Kidney epithelial cell (primary cell): ENCODE results near the gene ESPNL. TPM values are rescaled to one million over a fixed set of nuclear protein-coding genes. Genes with fewer than 3 reads are reported as not detected.

Source experiments
- DNase-seq: peaks from one replicate; pipeline ENCODE4 v3.0.0-alpha.2; 2010; ENCODE audit warnings: low read depth
- H3K27me3 ChIP-seq: 2 replicates; pipeline ENCODE4 v1.6.0; 2011; ENCODE audit warnings: low read length; ENCODE audit not compliant: control insufficient read depth, insufficient read depth
- H3K36me3 ChIP-seq: 2 replicates; pipeline ENCODE4 v1.5.1; 2011; ENCODE audit warnings: low read length; ENCODE audit not compliant: control insufficient read depth, insufficient read depth
- H3K4me3 ChIP-seq: 2 replicates; pipeline ENCODE4 v1.5.1; 2011; ENCODE audit warnings: low read depth, mild to moderate bottlenecking, control low read depth, low read length
- CTCF ChIP-seq: IDR thresholded peaks from 2 replicates; pipeline ENCODE4 v1.5.1; 2011; ENCODE audit warnings: mild to moderate bottlenecking, moderate library complexity, low read length, control low read depth, inconsistent platforms; ENCODE audit not compliant: insufficient read depth, poor library complexity, severe bottlenecking
- total RNA-seq: library from RNA; depleted of rRNA; stranded (reverse); fragments of >200 nt; gene quantifications from 2 replicates; pipeline ENCODE4 v1.2.3, GENCODE V29; 2015

Gene ESPNL
- total RNA-seq, 1 donor from 2014 or later: 3.8 TPM

DNA sequence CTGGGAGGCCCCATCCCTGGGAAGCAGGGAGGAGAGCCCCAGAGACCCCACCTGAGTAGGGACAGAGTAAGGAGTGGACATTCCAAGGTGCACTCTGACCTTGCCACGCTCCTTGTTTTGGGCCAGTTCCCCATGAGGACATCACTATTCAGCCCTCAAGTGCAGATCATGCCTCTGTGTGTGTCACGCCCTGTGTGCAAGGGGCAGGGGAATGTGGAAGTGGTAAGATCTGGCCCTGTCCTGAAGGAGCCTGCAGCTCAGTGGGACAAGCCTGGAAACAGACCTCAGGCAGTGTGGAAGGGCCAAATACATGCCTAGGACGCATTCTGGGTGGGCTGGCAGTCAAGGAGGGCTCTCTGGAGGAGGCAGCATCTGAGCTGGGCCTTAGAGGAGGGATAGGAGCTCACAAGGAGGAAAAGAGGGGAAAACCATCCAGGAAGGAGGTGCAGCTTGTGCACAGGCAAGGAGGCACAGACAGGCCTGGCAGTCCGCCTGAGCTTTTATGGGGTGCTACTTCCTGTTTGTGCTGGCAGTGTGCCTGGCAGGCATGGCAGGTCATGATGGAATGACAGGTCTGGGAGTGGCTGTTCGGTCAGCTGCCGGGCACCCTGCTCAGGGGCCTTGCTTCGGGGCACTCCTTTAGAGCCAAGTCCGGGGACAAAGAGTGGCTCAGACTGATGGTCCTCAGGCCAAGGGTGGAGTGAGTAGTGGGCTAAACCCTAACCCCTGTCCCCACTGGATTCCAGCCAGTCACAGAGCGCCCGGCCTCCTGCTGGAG is 41.6 kb downstream of the ESPNL start:
- Histone ChIP-seq H3K36me3 (no peaks in the 10 kb centered on the region), H3K4me3 (no peak overlapping the region), H3K27me3 (no peaks in the 10 kb centered on the region)
- TF ChIP-seq CTCF: no peak
- no peak for DNase-seq

DNA sequence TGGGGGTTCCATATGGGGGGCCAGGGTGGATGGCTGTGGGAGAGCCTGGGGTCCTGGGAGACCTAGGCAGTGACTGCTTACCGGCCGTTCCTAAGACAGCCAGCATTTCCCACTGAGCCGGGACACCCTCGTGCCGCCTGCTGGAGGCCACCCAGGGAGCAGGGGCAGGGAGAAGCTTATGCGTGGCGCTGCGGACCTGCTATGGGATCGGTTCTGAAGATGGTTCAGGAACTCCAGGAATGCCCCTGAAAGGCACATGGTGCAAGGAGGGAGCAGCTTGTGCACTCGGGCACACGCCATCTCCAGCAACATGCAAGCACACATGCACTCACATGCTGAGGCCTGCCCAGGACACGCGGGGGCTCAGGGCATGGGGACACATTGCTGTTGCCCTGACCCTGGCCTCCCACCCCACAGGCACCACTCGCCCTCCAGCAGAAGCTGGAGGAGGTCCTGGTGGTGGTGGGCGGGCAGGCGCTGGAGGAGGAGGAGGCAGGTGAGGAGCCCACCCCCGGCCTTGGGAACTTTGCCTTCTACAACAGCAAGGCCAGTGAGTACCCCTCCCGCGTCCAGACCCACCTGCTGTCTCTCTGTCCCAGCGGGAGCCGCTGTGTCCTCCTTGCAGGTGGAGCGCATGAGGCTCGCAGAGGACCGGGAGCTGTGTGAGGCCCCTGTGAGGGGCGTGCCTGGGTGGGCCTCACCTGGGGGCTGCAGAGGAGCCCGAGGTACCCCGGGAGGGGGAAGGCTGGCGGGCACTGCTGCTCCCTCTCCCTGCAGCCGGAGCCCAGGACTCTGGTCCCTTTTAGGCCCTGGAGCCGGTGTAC is 42.5 kb downstream of the ESPNL start:
- TF ChIP-seq CTCF: no peak
- H3K4me3 ChIP-seq: no peak overlapping the region
- no peaks in the 10 kb centered on the region for H3K27me3 ChIP-seq
- DNase-seq: no peak
- H3K36me3 ChIP-seq: no peaks in the 10 kb centered on the region

GRCh38 chr2:238143239-238143951 is 43.3 kb downstream of the ESPNL start:
- no peaks in the 10 kb centered on the region for H3K27me3 ChIP-seq
- no peak for TF ChIP-seq CTCF
- no peaks in the 10 kb centered on the region for H3K36me3 ChIP-seq
- peak; percentile 75 for DNase-seq
- no peak overlapping the region for H3K4me3 ChIP-seq

GRCh38 chr2:238144262-238144661 is 44.1 kb downstream of the ESPNL start:
- no peak overlapping the region for H3K4me3 ChIP-seq
- no peaks in the 10 kb centered on the region for H3K36me3 ChIP-seq
- no peak for DNase-seq
- no peaks in the 10 kb centered on the region for H3K27me3 ChIP-seq
- no peak for TF ChIP-seq CTCF

DNA sequence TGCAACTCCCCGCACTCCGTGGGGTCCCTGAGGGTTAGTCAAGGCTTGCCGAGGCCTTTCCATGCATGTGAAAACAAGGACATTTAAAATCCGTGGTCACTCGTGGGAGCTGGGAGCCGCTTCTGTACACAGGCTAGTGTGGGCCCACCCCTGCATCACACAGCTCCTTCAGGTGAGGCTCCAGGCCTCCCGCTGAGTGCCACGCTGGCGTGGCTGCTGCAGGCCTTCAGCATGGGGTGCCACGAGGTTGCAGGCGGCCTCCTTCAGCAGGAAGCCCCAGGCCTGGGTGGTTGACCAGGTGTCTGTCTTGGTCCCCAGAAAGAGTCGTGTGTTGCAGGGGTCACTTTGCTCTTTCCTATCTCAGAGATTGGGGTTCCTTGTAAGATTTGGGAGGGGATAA is 44.9 kb downstream of the ESPNL start:
- no peaks in the 10 kb centered on the region for H3K36me3 ChIP-seq
- no peak for DNase-seq
- H3K4me3 ChIP-seq: no peak overlapping the region
- H3K27me3 ChIP-seq: no peaks in the 10 kb centered on the region
- TF ChIP-seq CTCF: no peak
